Stimulated activated CD8-positive, alpha-beta memory T cell treated with anti-CD3 and anti-CD28 coated beads, Interleukin-4, amount 100 ng/mL, for 1 hour (primary cell): ENCODE results near the gene FAM133A.

Experiments
- DNase-seq, 2 donors: peaks; one replicate each; pipeline ENCODE4 v3.0.0-alpha.2; 2020; ENCODE audit warnings: low read depth in 2 of 2, low spot score in 1 of 2

FAM133A gene

GRCh38 chrX:93673869-93674271, at the start of gene FAM133A:
FAM133A (plus strand) TSS chrX:93674206; CDS start chrX:93709420, 35,214 bp downstream.
- no peak for DNase-seq

GRCh38 chrX:93637591-93637990, 36.4 kb upstream of the FAM133A start:
- no peak for DNase-seq

GRCh38 chrX:93649381-93649780, 24.6 kb upstream of the FAM133A start:
- DNase-seq: no peak

GRCh38 chrX:93660575-93660974, 13.4 kb upstream of the FAM133A start:
- no peak for DNase-seq

- peak; percentile 13 to 19 for DNase-seq
Measured at GRCh38 chrX:93673056-93673868, 744 bp upstream of the FAM133A start, which contains the start of gene NAP1L3. NAP1L3 (minus strand) TSS chrX:93673578; CDS start chrX:93673304, 274 bp downstream.

GRCh38 chrX:93695981-93696380, 22.0 kb downstream of the FAM133A start:
- DNase-seq: no peak

GRCh38 chrX:93703701-93704100, 29.7 kb downstream of the FAM133A start:
- DNase-seq: no peak

GRCh38 chrX:93711076-93711475, 37.1 kb downstream of the FAM133A start:
- DNase-seq: no peak

- DNase-seq: no peak
Measured at GRCh38 chrX:93741811-93742210, 67.8 kb downstream of the FAM133A start.

- DNase-seq: no peak
Measured at GRCh38 chrX:93760163-93760562, 86.2 kb downstream of the FAM133A start.
